Caco-2 (cell line): ENCODE data around the gene LDLRAD3. TPM values are rescaled to one million over a fixed set of nuclear protein-coding genes. Genes with fewer than 3 reads are reported as not detected.

ENCODE experiments used
- BruUV-seq: library from RNA; stranded (reverse); fragments of 400-500 nt; replicated peaks from 2 replicates; lab custom pipeline; 2021; lab: Mats Ljungman, UMichigan
- CTCF ChIA-PET: fragments of 300-600 bp; sonication (Branson Sonifier 250); formaldehyde crosslinking; loops from one replicate; lab custom pipeline; 2022; ENCODE audit warnings: antibody characterized with exemption; lab: Charles Lee
- POLR2A ChIA-PET: fragments of 300-600 bp; sonication (Branson Sonifier 250); formaldehyde crosslinking; loops from one replicate; lab custom pipeline; 2022; ENCODE audit warnings: antibody characterized with exemption; lab: Charles Lee
- DNase-seq, 2 experiments: peaks; one replicate each; pipeline versions ENCODE4 v3.0.0 to v3.0.0-alpha.2; 2020 to 2022
- H3K27me3 ChIP-seq: replicated peaks from 2 replicates; pipeline ENCODE4 v1.6.0; 2011; ENCODE audit warnings: low read length; ENCODE audit not compliant: control insufficient read depth, insufficient read depth
- H3K36me3 ChIP-seq: 2 replicates; pipeline ENCODE4 v1.5.1; 2011; ENCODE audit warnings: low read length; ENCODE audit not compliant: control insufficient read depth, insufficient read depth
- H3K4me1 ChIP-seq: fragments of 250-450 bp; sonication (Bioruptor Pico); 2 replicates; pipeline ENCODE4 v1.5.1; 2020; ENCODE audit warnings: mild to moderate bottlenecking
- H3K4me3 ChIP-seq: 2 replicates; pipeline ENCODE4 v1.5.1; 2011; ENCODE audit warnings: low read depth, mild to moderate bottlenecking, control low read depth, low read length
- H3K9me3 ChIP-seq: fragments of 250-450 bp; sonication (Bioruptor Pico); 2 replicates; pipeline ENCODE4 v1.5.1; 2020; ENCODE audit warnings: mild to moderate bottlenecking, moderate library complexity
- H3K27ac Mint-ChIP-seq: one replicate; pipeline ENCODE4 v1.8.0; 2022; ENCODE audit warnings: mixed read lengths; ENCODE audit not compliant: unreplicated experiment
- H3K27me3 Mint-ChIP-seq: one replicate; pipeline ENCODE4 v1.8.0; 2022; ENCODE audit warnings: mixed read lengths; ENCODE audit not compliant: insufficient read depth, unreplicated experiment
- H3K36me3 Mint-ChIP-seq: one replicate; pipeline ENCODE4 v1.8.0; 2022; ENCODE audit warnings: mild to moderate bottlenecking, mixed read lengths; ENCODE audit not compliant: insufficient read depth, unreplicated experiment
- H3K4me1 Mint-ChIP-seq: one replicate; pipeline ENCODE4 v1.8.0; 2022; ENCODE audit warnings: low read depth, mixed read lengths; ENCODE audit not compliant: unreplicated experiment
- H3K4me3 Mint-ChIP-seq: one replicate; pipeline ENCODE4 v1.8.0; 2022; ENCODE audit warnings: mild to moderate bottlenecking, moderate library complexity, mixed read lengths; ENCODE audit not compliant: unreplicated experiment
- H3K9me3 Mint-ChIP-seq: one replicate; pipeline ENCODE4 v1.8.0; 2022; ENCODE audit warnings: mixed read lengths; ENCODE audit not compliant: unreplicated experiment
- intact Hi-C: fragments of 100-400 bp; cut with micrococcal nuclease; formaldehyde crosslinking; loops from one replicate; pipeline ENCODE4 v1.10.0; 2022; ENCODE audit not compliant: unreplicated experiment
- total RNA-seq: library from RNA; stranded (reverse); gene quantifications from 2 replicates; pipeline ENCODE4 v1.2.3, GENCODE V29; 2022
- TF ChIP-seq, protein P1 (sequence below), 2 experiments: fragments of 200-600 bp in 1 of 2; IDR thresholded peaks; 1 replicate in 1 of 2; 2 replicates in 1 of 2; pipeline versions ENCODE4 v1.5.1 to v1.8.0; 2011 to 2022; ENCODE audit warnings: antibody characterized with exemption in 1 of 2, control low read depth in 1 of 2, inconsistent platforms in 1 of 2, low read depth in 1 of 2, low read length in 1 of 2, mild to moderate bottlenecking in 1 of 2, moderate library complexity in 1 of 2; ENCODE audit not compliant: insufficient read depth in 1 of 2, severe bottlenecking in 1 of 2, unreplicated experiment in 1 of 2

LDLRAD3 gene
- total RNA-seq, 1 experiment from 2014 or later, result 9.9 TPM

- POLR2A ChIA-PET, result no interaction called here
- no TSS peak for BruUV-seq
- Mint-ChIP-seq H3K27me3 (no peaks in the 10 kb centered on the region), H3K36me3 (no peaks in the 10 kb centered on the region), H3K9me3 (no peaks in the 10 kb centered on the region), H3K4me1 (no peaks in the 10 kb centered on the region), H3K27ac (no peak overlapping the region), H3K4me3 (no peak overlapping the region)
- TF ChIP-seq, protein P1, sequence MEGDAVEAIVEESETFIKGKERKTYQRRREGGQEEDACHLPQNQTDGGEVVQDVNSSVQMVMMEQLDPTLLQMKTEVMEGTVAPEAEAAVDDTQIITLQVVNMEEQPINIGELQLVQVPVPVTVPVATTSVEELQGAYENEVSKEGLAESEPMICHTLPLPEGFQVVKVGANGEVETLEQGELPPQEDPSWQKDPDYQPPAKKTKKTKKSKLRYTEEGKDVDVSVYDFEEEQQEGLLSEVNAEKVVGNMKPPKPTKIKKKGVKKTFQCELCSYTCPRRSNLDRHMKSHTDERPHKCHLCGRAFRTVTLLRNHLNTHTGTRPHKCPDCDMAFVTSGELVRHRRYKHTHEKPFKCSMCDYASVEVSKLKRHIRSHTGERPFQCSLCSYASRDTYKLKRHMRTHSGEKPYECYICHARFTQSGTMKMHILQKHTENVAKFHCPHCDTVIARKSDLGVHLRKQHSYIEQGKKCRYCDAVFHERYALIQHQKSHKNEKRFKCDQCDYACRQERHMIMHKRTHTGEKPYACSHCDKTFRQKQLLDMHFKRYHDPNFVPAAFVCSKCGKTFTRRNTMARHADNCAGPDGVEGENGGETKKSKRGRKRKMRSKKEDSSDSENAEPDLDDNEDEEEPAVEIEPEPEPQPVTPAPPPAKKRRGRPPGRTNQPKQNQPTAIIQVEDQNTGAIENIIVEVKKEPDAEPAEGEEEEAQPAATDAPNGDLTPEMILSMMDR (IDR thresholded peaks at IDR 0.05; ENCODE audit: insufficient read depth in 1 of 2, low read depth in 1 of 2, low read length in 1 of 2, severe bottlenecking in 1 of 2, unreplicated experiment in 1 of 2), result no peak
- Histone ChIP-seq H3K9me3 (no peaks in the 10 kb centered on the region), H3K27me3 (no peaks in the 10 kb centered on the region), H3K4me1 (no peaks in the 10 kb centered on the region), H3K36me3 (no peaks in the 10 kb centered on the region), H3K4me3 (no peak overlapping the region)
- CTCF ChIA-PET, result no interaction called here
- intact Hi-C loops, result no loop called here
- no peak for DNase-seq
Observed at GRCh38 chr11:35954205-35954604, 10.3 kb downstream of the LDLRAD3 start.

GRCh38 chr11:35955636-35956035 lies 11.8 kb downstream of the LDLRAD3 start:
- CTCF ChIA-PET, result no interaction called here
- no peaks in the 10 kb centered on the region for H3K4me1 Mint-ChIP-seq
- Histone ChIP-seq H3K9me3 (no peaks in the 10 kb centered on the region), H3K27me3 (no peaks in the 10 kb centered on the region), H3K4me3 (no peak overlapping the region), H3K4me1 (no peaks in the 10 kb centered on the region), H3K36me3 (no peaks in the 10 kb centered on the region)
- POLR2A ChIA-PET, result no interaction called here
- TF ChIP-seq, protein P1 (IDR thresholded peaks at IDR 0.05; ENCODE audit: insufficient read depth in 1 of 2, low read depth in 1 of 2, low read length in 1 of 2, severe bottlenecking in 1 of 2, unreplicated experiment in 1 of 2), result no peak
- intact Hi-C loops, result no loop called here
- no peak for DNase-seq
- BruUV-seq, result no TSS peak
- no peaks in the 10 kb centered on the region for H3K9me3 Mint-ChIP-seq
- H3K4me3 Mint-ChIP-seq, result no peak overlapping the region
- H3K27ac Mint-ChIP-seq, result no peak overlapping the region
- no peaks in the 10 kb centered on the region for H3K27me3 Mint-ChIP-seq
- H3K36me3 Mint-ChIP-seq, result no peaks in the 10 kb centered on the region

- ChIA-PET CTCF (no interaction called here), POLR2A (no interaction called here)
- no peaks in the 10 kb centered on the region for H3K36me3 ChIP-seq
- intact Hi-C loops, result no loop called here
- H3K36me3 Mint-ChIP-seq, result no peaks in the 10 kb centered on the region
- no peaks in the 10 kb centered on the region for H3K27me3 Mint-ChIP-seq
- no peaks in the 10 kb centered on the region for H3K4me1 ChIP-seq
- no peaks in the 10 kb centered on the region for H3K4me1 Mint-ChIP-seq
- no peaks in the 10 kb centered on the region for H3K9me3 ChIP-seq
- no TSS peak for BruUV-seq
- no peaks in the 10 kb centered on the region for H3K27me3 ChIP-seq
- no peak overlapping the region for H3K4me3 Mint-ChIP-seq
- no peak overlapping the region for H3K27ac Mint-ChIP-seq
- H3K9me3 Mint-ChIP-seq, result peaks cover 19% of the 10 kb centered on the region
- TF ChIP-seq, protein P1 (IDR thresholded peaks at IDR 0.05; ENCODE audit: insufficient read depth in 1 of 2, low read depth in 1 of 2, low read length in 1 of 2, severe bottlenecking in 1 of 2, unreplicated experiment in 1 of 2), result no peak
- no peak for DNase-seq
- no peak overlapping the region for H3K4me3 ChIP-seq
Observed at GRCh38 chr11:35962369-35963138, 18.7 kb downstream of the LDLRAD3 start.
